ENCODE results near the gene GPAT2. TPM values are rescaled to one million over a fixed set of nuclear protein-coding genes. Genes with fewer than 3 reads are reported as not detected.
"Not testable (repeated sequence)": the region's sequence is repeated elsewhere in the genome, so short reads cannot be mapped to it uniquely, and the experiment has no call there.

The GPAT2 gene
- total and polyA plus RNA-seq, 4 donors = 1.2 to 6.2 (median 4.8) TPM

DNA sequence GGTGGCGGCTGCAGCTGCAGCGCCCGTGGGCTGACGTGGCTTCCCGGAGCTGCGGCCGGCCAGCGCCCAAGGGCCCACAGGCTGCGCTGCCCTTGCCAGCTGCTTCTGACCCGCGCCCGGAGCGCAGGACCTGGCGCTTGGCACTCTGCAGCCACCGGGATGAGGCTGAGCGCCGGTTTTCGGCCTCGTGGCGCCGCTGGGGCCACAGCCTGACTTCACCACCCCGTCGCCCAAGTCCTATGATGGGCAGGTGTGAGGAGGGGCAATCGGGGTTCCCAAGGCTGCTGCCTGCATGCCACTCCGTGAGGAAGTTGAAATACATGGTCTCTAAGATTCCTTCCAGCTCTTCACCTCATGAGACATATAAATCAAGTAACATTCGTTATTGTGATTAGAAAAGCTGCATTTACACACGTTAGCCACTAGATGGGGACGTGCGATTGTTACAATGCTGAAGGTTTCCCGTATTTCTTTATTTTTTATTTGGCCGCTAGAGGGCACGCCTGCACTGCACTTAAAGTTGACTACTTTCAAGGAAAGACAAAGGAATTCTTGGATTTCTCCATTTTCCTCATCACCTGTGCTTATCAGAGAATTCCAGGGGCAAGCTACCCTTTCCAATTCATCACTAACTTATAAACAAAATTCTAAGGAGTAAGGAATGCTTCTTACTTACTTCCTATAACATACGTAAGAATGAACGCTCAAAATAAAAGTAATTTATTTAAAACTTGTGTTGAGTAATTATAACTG lies 42.0 kb downstream of the GPAT2 start:
- 4 to 7% methylated on average over 18 to 34 of the region's 34 CpGs for WGBS, 2 donors
- not testable (repeated sequence) for H3K9me3 ChIP-seq (ENCODE audit: control insufficient read depth in 4 of 4, insufficient read depth in 3 of 4, low read length in 3 of 4); H3K27me3 ChIP-seq (ENCODE audit: control insufficient read depth in 3 of 3, insufficient read depth in 3 of 3, low read length in 2 of 3); H3K4me1 ChIP-seq (ENCODE audit: control insufficient read depth in 5 of 5, insufficient read depth in 5 of 5, low read length in 5 of 5); H3K9ac ChIP-seq (ENCODE audit: insufficient read depth in 1 of 2, low read length in 2 of 2); H3K36me3 ChIP-seq (ENCODE audit: control insufficient read depth in 4 of 4, insufficient read depth in 4 of 4, low read length in 4 of 4)
- DNase-seq (peak; percentile 33 to 63 (median 46)), ATAC-seq (ENCODE audit: insufficient read depth, low FRiP score) (peak; percentile 96)
- Histone ChIP-seq H3K4me3 (peak overlapping the region; percentile 28), H3K27ac (ENCODE audit: low read depth in 1 of 2, low read length in 1 of 2) (peak overlapping the region; percentile 68 to 94)
- TF ChIP-seq, protein P1, sequence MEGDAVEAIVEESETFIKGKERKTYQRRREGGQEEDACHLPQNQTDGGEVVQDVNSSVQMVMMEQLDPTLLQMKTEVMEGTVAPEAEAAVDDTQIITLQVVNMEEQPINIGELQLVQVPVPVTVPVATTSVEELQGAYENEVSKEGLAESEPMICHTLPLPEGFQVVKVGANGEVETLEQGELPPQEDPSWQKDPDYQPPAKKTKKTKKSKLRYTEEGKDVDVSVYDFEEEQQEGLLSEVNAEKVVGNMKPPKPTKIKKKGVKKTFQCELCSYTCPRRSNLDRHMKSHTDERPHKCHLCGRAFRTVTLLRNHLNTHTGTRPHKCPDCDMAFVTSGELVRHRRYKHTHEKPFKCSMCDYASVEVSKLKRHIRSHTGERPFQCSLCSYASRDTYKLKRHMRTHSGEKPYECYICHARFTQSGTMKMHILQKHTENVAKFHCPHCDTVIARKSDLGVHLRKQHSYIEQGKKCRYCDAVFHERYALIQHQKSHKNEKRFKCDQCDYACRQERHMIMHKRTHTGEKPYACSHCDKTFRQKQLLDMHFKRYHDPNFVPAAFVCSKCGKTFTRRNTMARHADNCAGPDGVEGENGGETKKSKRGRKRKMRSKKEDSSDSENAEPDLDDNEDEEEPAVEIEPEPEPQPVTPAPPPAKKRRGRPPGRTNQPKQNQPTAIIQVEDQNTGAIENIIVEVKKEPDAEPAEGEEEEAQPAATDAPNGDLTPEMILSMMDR (IDR thresholded peaks at IDR 0.05; ENCODE audit: control extremely low read depth, extremely low read depth) = peak; percentile 83

DNA sequence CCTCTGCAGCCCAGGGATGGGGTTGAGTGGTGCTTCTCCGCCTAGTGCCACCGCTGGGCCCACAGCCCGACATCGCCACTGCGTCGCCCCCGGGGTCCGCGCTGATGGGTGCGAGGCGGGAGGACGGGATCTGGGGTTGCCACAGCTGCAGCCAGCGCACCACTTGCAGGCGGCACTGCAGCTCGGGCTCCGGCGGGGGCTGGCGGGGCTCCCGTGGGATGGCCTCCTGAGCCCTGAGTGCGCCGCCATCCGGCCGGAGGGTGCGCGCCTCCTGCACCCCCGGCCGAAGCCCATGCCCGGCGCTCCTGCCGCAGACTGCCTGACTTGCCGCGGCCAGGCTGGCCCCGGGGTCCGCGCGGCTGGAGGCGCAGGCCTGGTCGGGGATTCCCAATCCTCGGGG lies 42.6 kb downstream of the GPAT2 start:
- Histone ChIP-seq H3K27ac (ENCODE audit: low read depth in 1 of 2, low read length in 1 of 2) (peak overlapping the region; percentile 68 to 94), H3K4me3 (peak overlapping the region; percentile 28)
- WGBS, 2 donors = 0% methylated on average over 7 to 13 of the region's 39 CpGs
- not testable (repeated sequence) for H3K27me3 ChIP-seq (ENCODE audit: control insufficient read depth in 3 of 3, insufficient read depth in 3 of 3, low read length in 2 of 3); H3K4me1 ChIP-seq (ENCODE audit: control insufficient read depth in 5 of 5, insufficient read depth in 5 of 5, low read length in 5 of 5); H3K9ac ChIP-seq (ENCODE audit: insufficient read depth in 1 of 2, low read length in 2 of 2); DNase-seq; H3K9me3 ChIP-seq (ENCODE audit: control insufficient read depth in 4 of 4, insufficient read depth in 3 of 4, low read length in 3 of 4); H3K36me3 ChIP-seq (ENCODE audit: control insufficient read depth in 4 of 4, insufficient read depth in 4 of 4, low read length in 4 of 4)
- peak; percentile 69 for ATAC-seq (ENCODE audit: insufficient read depth, low FRiP score)

DNA sequence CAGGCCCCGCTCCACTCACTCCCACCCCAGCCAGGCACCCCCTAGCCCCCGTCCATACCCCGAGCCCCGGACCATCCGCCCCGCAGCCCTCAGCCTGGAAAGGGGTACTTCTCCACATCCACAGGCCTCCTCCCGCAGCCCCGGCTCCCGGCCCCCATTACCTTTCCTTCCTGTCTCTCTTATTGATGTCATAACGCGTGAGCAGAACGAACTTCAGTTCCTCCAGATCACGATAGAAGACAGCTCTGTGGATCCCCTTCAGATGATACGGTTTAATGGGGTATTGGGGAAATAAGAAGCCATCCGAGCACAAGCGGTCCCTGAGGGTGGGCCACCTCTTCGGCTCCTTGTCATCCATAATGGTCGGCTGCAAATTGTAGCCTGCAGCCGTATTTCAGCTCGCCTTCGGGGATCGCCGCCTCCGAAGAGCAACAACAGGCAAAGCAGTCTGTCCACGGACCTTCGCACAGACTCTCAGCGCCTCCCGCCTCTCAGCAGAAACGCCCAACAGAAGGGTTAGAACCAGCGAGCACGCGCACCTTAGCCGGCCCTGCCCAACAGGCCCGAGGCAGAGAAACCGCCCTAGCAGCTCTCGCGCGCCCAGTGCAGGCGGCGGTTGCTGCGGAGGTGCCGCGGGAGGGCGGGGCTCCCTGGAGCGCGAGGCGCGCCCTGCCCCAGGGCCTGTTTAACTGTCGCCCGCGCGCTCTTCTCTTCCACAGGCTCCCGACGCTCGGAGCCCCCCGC lies 43.2 kb downstream of the GPAT2 start, which contains the start of gene ANKRD36C:
Gene ANKRD36C, minus strand, starts transcription at position 474 of the 744 bp plus-strand sequence. Its CDS starts 116 bp downstream, at position 358.
- Histone ChIP-seq H3K4me3 (peak within 1 kb of the TSS; percentile 29), H3K27ac (ENCODE audit: low read depth in 1 of 2, low read length in 1 of 2) (peak within 1 kb of the TSS; percentile 91 to 94), H3K9ac (ENCODE audit: insufficient read depth in 1 of 2, low read length in 2 of 2) (peak within 1 kb of the TSS in 1 of 2 donors; percentile 76)
- peak; percentile 93 for ATAC-seq (ENCODE audit: insufficient read depth, low FRiP score)
- not testable (repeated sequence) for H3K36me3 ChIP-seq (ENCODE audit: control insufficient read depth in 4 of 4, insufficient read depth in 4 of 4, low read length in 4 of 4); H3K4me1 ChIP-seq (ENCODE audit: control insufficient read depth in 5 of 5, insufficient read depth in 5 of 5, low read length in 5 of 5); H3K27me3 ChIP-seq (ENCODE audit: control insufficient read depth in 3 of 3, insufficient read depth in 3 of 3, low read length in 2 of 3); H3K9me3 ChIP-seq (ENCODE audit: control insufficient read depth in 4 of 4, insufficient read depth in 3 of 4, low read length in 3 of 4)
- WGBS, 2 donors = 0 to 1% methylated on average over 28 to 31 of the region's 56 CpGs
- peak; percentile 39 to 54 (median 46) for DNase-seq

DNA sequence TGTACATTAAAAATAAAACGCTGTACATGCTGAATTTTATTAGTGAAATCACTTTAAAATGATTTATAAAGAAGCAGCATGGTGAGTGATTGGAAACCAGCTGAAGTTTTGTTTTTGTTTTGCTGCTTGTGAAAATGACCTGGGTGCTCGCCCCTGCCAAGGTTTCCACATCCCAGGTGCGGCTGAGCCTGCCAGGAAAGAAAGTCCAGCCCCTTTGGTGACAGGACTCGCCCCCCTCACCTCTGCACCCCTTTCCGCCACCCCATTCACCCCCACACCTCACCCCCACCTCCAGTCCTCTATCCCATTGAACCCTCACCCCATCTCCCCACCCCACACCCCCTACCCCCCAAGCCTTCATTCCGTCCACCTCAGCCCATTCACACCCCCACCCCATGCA lies 43.8 kb downstream of the GPAT2 start:
- not testable (repeated sequence) for H3K27me3 ChIP-seq (ENCODE audit: control insufficient read depth in 3 of 3, insufficient read depth in 3 of 3, low read length in 2 of 3); H3K36me3 ChIP-seq (ENCODE audit: control insufficient read depth in 4 of 4, insufficient read depth in 4 of 4, low read length in 4 of 4); H3K27ac ChIP-seq (ENCODE audit: low read depth in 1 of 2, low read length in 1 of 2); H3K4me1 ChIP-seq (ENCODE audit: control insufficient read depth in 5 of 5, insufficient read depth in 5 of 5, low read length in 5 of 5); ATAC-seq (ENCODE audit: insufficient read depth, low FRiP score); H3K9me3 ChIP-seq (ENCODE audit: control insufficient read depth in 4 of 4, insufficient read depth in 3 of 4, low read length in 3 of 4); H3K4me3 ChIP-seq; H3K9ac ChIP-seq (ENCODE audit: insufficient read depth in 1 of 2, low read length in 2 of 2)
- WGBS, 2 donors = 8% methylated on average over 4 to 6 of the region's 6 CpGs
- DNase-seq = peak in 1 of 3 donors; percentile 4

Small RNA genes within 50 kb of the gene (small RNA-seq; reads per million reads assigned to genes)
- not detected for gene RN7SL210P (ENCODE audit: low replicate concordance)

Other genes starting within 250 kb of the GPAT2 start
- gene ANKRD36C, start 43.1 kb downstream of the GPAT2 start, total RNA-seq = 100 to 1,000 TPM in 1 of 2 donors, 10 to 100 TPM in 1; 23.2 to 114 TPM
- gene ANKRD36C, start 43.1 kb downstream of the GPAT2 start, polyA plus RNA-seq = 1 to 10 TPM; 2.6 to 5.5 TPM
- under 1 TPM; 0.21 to 0.88 TPM for gene ADRA2B, start 81.7 kb upstream of the GPAT2 start, total RNA-seq
- gene ADRA2B, start 81.7 kb upstream of the GPAT2 start, polyA plus RNA-seq = under 1 TPM; 0.25 to 0.31 TPM
- gene ASTL, start 103.6 kb upstream of the GPAT2 start, total RNA-seq = not detected
- under 1 TPM; 0.14 to 0.34 TPM for gene ASTL, start 103.6 kb upstream of the GPAT2 start, polyA plus RNA-seq
- gene DUSP2, start 110.5 kb upstream of the GPAT2 start, total RNA-seq = 1 to 10 TPM; 4.4 to 7.3 TPM
- gene DUSP2, start 110.5 kb upstream of the GPAT2 start, polyA plus RNA-seq = 10 to 100 TPM in 1 of 2 donors, 1 to 10 TPM in 1; 3.5 to 33.6 TPM
- 100 to 1,000 TPM; 121 to 141 TPM for gene STARD7, start 173.9 kb upstream of the GPAT2 start, total RNA-seq
- 10 to 100 TPM; 52.2 to 65.2 TPM for gene STARD7, start 173.9 kb upstream of the GPAT2 start, polyA plus RNA-seq
- 10 to 100 TPM; 30.6 to 67.2 TPM for gene TMEM127, start 231.1 kb upstream of the GPAT2 start, total RNA-seq
- gene TMEM127, start 231.1 kb upstream of the GPAT2 start, polyA plus RNA-seq = 10 to 100 TPM; 15.3 to 45.5 TPM
- gene CIAO1, start 231.3 kb upstream of the GPAT2 start, total RNA-seq = 10 to 100 TPM; 74.2 to 74.3 TPM
- gene CIAO1, start 231.3 kb upstream of the GPAT2 start, polyA plus RNA-seq = 10 to 100 TPM; 27.9 to 67.7 TPM

All from lung (tissue), 13 donors.